Ishikawa (cell line): ENCODE results near the gene KCNIP4.

ENCODE experiments used
- CEBPB ChIP-seq: IDR thresholded peaks from 2 replicates; pipeline ENCODE4 v1.6.1; 2012
- MAX ChIP-seq: IDR thresholded peaks from 2 replicates; pipeline ENCODE4 v1.6.1; 2012
- REST ChIP-seq: IDR thresholded peaks from 2 replicates; pipeline ENCODE4 v1.6.1; 2012; ENCODE audit warnings: low read depth, mild to moderate bottlenecking

GRCh38 chr4:21377046-21377445, 571.5 kb downstream of the KCNIP4 start:
- TF ChIP-seq CEBPB (no peak), REST (no peak), MAX (no peak)
